SK-N-SH (cell line): Measurements from ENCODE around the gene GSDMA. TPM values are rescaled to one million over a fixed set of nuclear protein-coding genes. Genes with fewer than 3 reads are reported as not detected.
"Not testable (repeated sequence)": the region's sequence is repeated elsewhere in the genome, so short reads cannot be mapped to it uniquely, and the experiment has no call there.

ENCODE experiments used
- CTCF ChIA-PET: fragments of 300-600, 350-600 bp; formaldehyde crosslinking; extraction: SDS; loops from one replicate; lab custom pipeline; 2021; lab: Yijun Ruan, JAX
- POLR2A ChIA-PET: fragments of 350-600 bp; sonication (Branson Sonifier 250); formaldehyde crosslinking; extraction: SDS; loops from one replicate; lab custom pipeline; 2020; ENCODE audit warnings: antibody characterized with exemption, inconsistent platforms; lab: Yijun Ruan, JAX
- DNase-seq: peaks from one replicate; pipeline ENCODE4 v3.0.0; 2012
- H2AFZ ChIP-seq: fragments of 200-600 bp; sonication (generic); 2 replicates; pipeline ENCODE4 v1.8.1; 2016; ENCODE audit warnings: antibody characterized with exemption, mild to moderate bottlenecking, low read depth
- H3F3A ChIP-seq: fragments of 200-600 bp; sonication (generic); replicated peaks from 2 replicates; pipeline ENCODE3; 2016; ENCODE audit warnings: antibody characterized with exemption, mild to moderate bottlenecking; ENCODE audit not compliant: insufficient read depth
- H3K27ac ChIP-seq, 2 experiments: fragments of 200-500 bp in 1 of 2; fragments of 200-600 bp in 1 of 2; sonication (Bioruptor generic) in 1 of 2; sonication (generic), shearing (Covaris generic) in 1 of 2; 2 replicates each; pipeline versions ENCODE4 v1.5.1 to v1.6.1; 2014 to 2016; ENCODE audit warnings: low read depth in 2 of 2, inconsistent platforms in 1 of 2, low read length in 1 of 2, mild to moderate bottlenecking in 1 of 2, mixed read lengths in 1 of 2
- H3K27me3 ChIP-seq: fragments of 200-600 bp; sonication (generic), shearing (Covaris generic); 2 replicates; pipeline ENCODE4 v1.6.1; 2016; ENCODE audit warnings: mixed run types; ENCODE audit not compliant: insufficient read depth
- H3K36me3 ChIP-seq, 2 experiments: fragments of 200-500 bp in 1 of 2; fragments of 200-600 bp in 1 of 2; sonication (Bioruptor generic) in 1 of 2; sonication (generic) in 1 of 2; replicated peaks in 1 of 2; 2 replicates each; pipeline versions ENCODE3 to v1.5.1; 2014 to 2016; ENCODE audit warnings: low read length in 1 of 2, mild to moderate bottlenecking in 1 of 2; ENCODE audit not compliant: insufficient read depth in 2 of 2, control insufficient read depth in 1 of 2
- H3K4me1 ChIP-seq, 2 experiments: fragments of 200-500 bp in 1 of 2; fragments of 200-600 bp in 1 of 2; sonication (Bioruptor generic) in 1 of 2; sonication (generic), shearing (Covaris generic) in 1 of 2; 2 replicates each; pipeline versions ENCODE4 v1.5.1 to v1.6.1; 2014 to 2016; ENCODE audit warnings: low read depth in 1 of 2, low read length in 1 of 2, mixed run types in 1 of 2; ENCODE audit not compliant: insufficient read depth in 2 of 2, control insufficient read depth in 1 of 2
- H3K4me2 ChIP-seq: fragments of 200-600 bp; sonication (generic), shearing (Covaris generic); 2 replicates; pipeline ENCODE4 v1.6.1; 2017; ENCODE audit warnings: mixed run types
- H3K4me3 ChIP-seq, 2 experiments: fragments of 200-500 bp in 1 of 2; fragments of 200-600 bp in 1 of 2; sonication (Bioruptor generic) in 1 of 2; sonication (generic), shearing (Covaris generic) in 1 of 2; 2 replicates each; pipeline versions ENCODE4 v1.5.1 to v1.8.1; 2014 to 2016; ENCODE audit warnings: low read depth in 2 of 2, inconsistent platforms in 1 of 2, low read length in 1 of 2, mild to moderate bottlenecking in 1 of 2, mixed read lengths in 1 of 2, moderate library complexity in 1 of 2
- H3K79me2 ChIP-seq: fragments of 200-600 bp; sonication (generic); 2 replicates; pipeline ENCODE4 v1.8.1; 2017; ENCODE audit warnings: mild to moderate bottlenecking; ENCODE audit not compliant: insufficient read depth
- H3K9ac ChIP-seq: fragments of 200-600 bp; sonication (generic); 2 replicates; pipeline ENCODE4 v1.6.1; 2017; ENCODE audit warnings: mixed run types
- H3K9me2 ChIP-seq: fragments of 200-600 bp; sonication (generic); 2 replicates; pipeline ENCODE4 v1.6.1; 2017; ENCODE audit warnings: mixed run types
- H3K9me3 ChIP-seq: fragments of 200-600 bp; sonication (generic); 2 replicates; pipeline ENCODE4 v1.6.1; 2017; ENCODE audit warnings: mixed run types, mild to moderate bottlenecking, moderate library complexity
- H4K20me1 ChIP-seq: fragments of 200-600 bp; sonication (generic); 2 replicates; pipeline ENCODE4 v1.6.1; 2017; ENCODE audit warnings: mild to moderate bottlenecking, mixed run types; ENCODE audit not compliant: insufficient read depth
- EZH2phosphoT487 ChIP-seq: fragments of 200-600 bp; sonication (generic); IDR thresholded peaks from 2 replicates; pipeline ENCODE4 v1.6.1; 2017; ENCODE audit warnings: low read depth, mixed run types, mild to moderate bottlenecking, antibody characterized with exemption, moderate library complexity, borderline replicate concordance
- FOSL2 ChIP-seq: IDR thresholded peaks from 2 replicates; pipeline ENCODE4 v1.4.0; 2012; ENCODE audit warnings: low read depth, mild to moderate bottlenecking, moderate library complexity, borderline replicate concordance
- FOXJ3 ChIP-seq: sonication (generic); formaldehyde crosslinking; IDR thresholded peaks from 2 replicates; pipeline ENCODE4 v1.5.1; 2020; ENCODE audit warnings: mild to moderate bottlenecking, missing genetic modification reagents
- GABPA ChIP-seq: IDR thresholded peaks from 2 replicates; pipeline ENCODE4 v1.4.0; 2012; ENCODE audit warnings: low read depth, mild to moderate bottlenecking
- NRF1 ChIP-seq: IDR thresholded peaks from 2 replicates; pipeline ENCODE4 v1.6.1; 2012; ENCODE audit warnings: low read depth, mild to moderate bottlenecking, low read length
- PBX3 ChIP-seq: IDR thresholded peaks from 2 replicates; pipeline ENCODE4; 2012
- POLR2AphosphoS5 ChIP-seq: IDR thresholded peaks from 2 replicates; pipeline ENCODE4 v1.6.1; 2012; ENCODE audit warnings: low read depth, low read length
- RAD21 ChIP-seq: IDR thresholded peaks from 2 replicates; pipeline ENCODE4 v1.6.1; 2012; ENCODE audit warnings: mild to moderate bottlenecking, low read length
- SMC3 ChIP-seq: IDR thresholded peaks from 2 replicates; pipeline ENCODE4 v1.6.1; 2012; ENCODE audit warnings: low read depth, low read length, improper control_type of control experiment
- USF2 ChIP-seq: fragments of 150-350 bp; IDR thresholded peaks from 2 replicates; pipeline ENCODE4 v1.6.1; 2017; ENCODE audit warnings: antibody characterized with exemption, low read length, low read depth, borderline replicate concordance
- YY1 ChIP-seq: IDR thresholded peaks from 2 replicates; pipeline ENCODE4 v1.4.0; 2012; ENCODE audit warnings: low read depth, mild to moderate bottlenecking
- WGBS: methylation state at CpG from one replicate; pipeline ENCODE4 v1.1.6; 2017; ENCODE audit warnings: low lambda C conversion rate; 5-methylcytosine and 5-hydroxymethylcytosine counted together
- polyA plus RNA-seq, 3 experiments: library from polyadenylated mRNA; depleted of rRNA; stranded (reverse); fragments of >200 nt; gene quantifications; 2 replicates each; pipeline ENCODE4 v1.2.3, GENCODE V29; 2012
- TF ChIP-seq, protein P1 (sequence below): IDR thresholded peaks from 2 replicates; pipeline ENCODE4 v1.4.0; 2012; ENCODE audit warnings: low read depth, borderline replicate concordance

Gene GSDMA
- polyA plus RNA-seq, 1 of the 3 experiments (the other 2 are of a cell fraction): not detected

- Histone ChIP-seq H3K27ac (no peak overlapping the region), H4K20me1 (no peaks in the 10 kb centered on the region), H2AFZ (no peak overlapping the region), H3K36me3 (no peaks in the 10 kb centered on the region), H3K4me2 (no peak overlapping the region), H3K9me2 (no peaks in the 10 kb centered on the region), H3K4me3 (no peak overlapping the region), H3K9ac (no peak overlapping the region), H3F3A (no peaks in the 10 kb centered on the region), H3K79me2 (no peaks in the 10 kb centered on the region), H3K9me3 (no peaks in the 10 kb centered on the region)
- ChIA-PET CTCF (interaction anchor here (0.9 to 1.7 kb wide), 3 partner anchors 12 to 74 kb away, joined by 4 to 7 read pairs (median 4); partner anchors contain the start of gene PSMD3), POLR2A (no interaction called here)
- WGBS: 78% methylated on average over 8 of the region's 15 CpGs
- TF ChIP-seq PBX3: no peak
- TF ChIP-seq, protein P1, sequence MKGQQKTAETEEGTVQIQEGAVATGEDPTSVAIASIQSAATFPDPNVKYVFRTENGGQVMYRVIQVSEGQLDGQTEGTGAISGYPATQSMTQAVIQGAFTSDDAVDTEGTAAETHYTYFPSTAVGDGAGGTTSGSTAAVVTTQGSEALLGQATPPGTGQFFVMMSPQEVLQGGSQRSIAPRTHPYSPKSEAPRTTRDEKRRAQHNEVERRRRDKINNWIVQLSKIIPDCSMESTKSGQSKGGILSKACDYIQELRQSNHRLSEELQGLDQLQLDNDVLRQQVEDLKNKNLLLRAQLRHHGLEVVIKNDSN: no peak
- no peak for TF ChIP-seq GABPA
- TF ChIP-seq USF2: no peak
- TF ChIP-seq FOXJ3 (CRISPR knock-in tag): no peak
- no peak for TF ChIP-seq NRF1
- no peak for TF ChIP-seq RAD21
- no peak for TF ChIP-seq POLR2AphosphoS5
- no peak for TF ChIP-seq YY1
- no peak for TF ChIP-seq EZH2phosphoT487
- no peak for TF ChIP-seq SMC3
- TF ChIP-seq FOSL2: no peak
- TF ChIP-seq, all 33 proteins: peak for 0
- H3K27me3 ChIP-seq: no peaks in the 10 kb centered on the region
- no peaks in the 10 kb centered on the region; a peak in 1 of 4 replicates for H3K4me1 ChIP-seq
- DNase-seq: no peak
Measured at GRCh38 chr17:39946551-39947330, 16.1 kb upstream of the GSDMA start.

DNA sequence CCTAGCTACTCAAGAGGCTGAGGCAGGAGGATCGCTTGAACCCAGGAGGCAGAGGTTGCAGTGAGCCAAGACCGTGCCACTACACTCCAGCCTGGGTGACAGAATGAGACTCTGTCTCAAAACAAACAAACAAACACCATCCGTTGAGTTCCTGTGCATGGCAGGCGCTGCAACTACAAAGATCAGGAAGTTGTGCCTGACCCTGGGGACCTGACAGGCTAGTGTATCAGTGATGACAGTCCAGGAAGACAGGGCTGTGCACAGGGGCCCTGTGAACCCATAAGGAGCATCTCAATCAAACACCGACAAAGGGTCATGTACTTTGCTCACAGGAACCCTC is 14.3 kb upstream of the GSDMA start:
- H3K36me3 ChIP-seq, H3K9me2 ChIP-seq, H3K4me1 ChIP-seq, H3K27me3 ChIP-seq, H2AFZ ChIP-seq, H3K9ac ChIP-seq, H4K20me1 ChIP-seq, H3K27ac ChIP-seq, H3K9me3 ChIP-seq, H3K79me2 ChIP-seq, H3K4me3 ChIP-seq, POLR2A ChIA-PET, DNase-seq, H3K4me2 ChIP-seq, H3F3A ChIP-seq: not testable (repeated sequence)
- WGBS: 91% methylated on average over 5 of the region's 5 CpGs
- CTCF ChIA-PET: interaction anchor here (0.6 kb wide), 1 partner anchor 78 kb away, joined by 3 read pairs; no protein-coding TSS in a partner anchor
